Adrenal gland (tissue), 12 donors: ENCODE data around the gene CD44. TPM values are rescaled to one million over a fixed set of nuclear protein-coding genes. Genes with fewer than 3 reads are reported as not detected.

ENCODE experiments used
- DNase-seq, 7 donors: peaks; one replicate each; pipeline ENCODE4 v3.0.0-alpha.2; 2019 to 2020
- H3K27ac ChIP-seq, 5 donors: fragments of 200-600 bp; sonication (generic) in 4 of 5; 1 replicate in 3 of 5; 2 replicates in 2 of 5; pipeline versions ENCODE4 v1.5.1 to v1.8.0; 2016 to 2020; ENCODE audit warnings: mild to moderate bottlenecking in 1 of 5
- H3K27me3 ChIP-seq: fragments of 200-600 bp; 2 replicates; pipeline ENCODE4 v1.8.0; 2021
- H3K36me3 ChIP-seq, 2 donors: fragments of 200-600 bp; replicated peaks in 1 of 2; 1 replicate in 1 of 2; 2 replicates in 1 of 2; pipeline versions ENCODE4 v1.5.1 to v1.8.0; 2018 to 2022
- H3K4me1 ChIP-seq, 2 donors: fragments of 200-600 bp; replicated peaks in 1 of 2; 1 replicate in 1 of 2; 2 replicates in 1 of 2; pipeline versions ENCODE4 v1.5.1 to v1.8.0; 2018 to 2021
- H3K4me3 ChIP-seq, 4 donors: fragments of 200-600 bp; sonication (generic) in 3 of 4; one replicate each; pipeline ENCODE4 v1.5.1; 2016 to 2018
- H3K9me3 ChIP-seq, 3 donors: fragments of 200-600 bp; sonication (generic) in 1 of 3; replicated peaks in 1 of 3; 1 replicate in 2 of 3; 2 replicates in 1 of 3; pipeline versions ENCODE4 v1.5.1 to v1.8.0; 2016 to 2021
- POLR2A ChIP-seq, 2 donors: fragments of 450-650 bp; IDR thresholded peaks; one replicate each; pipeline ENCODE4 v1.6.1; 2017; ENCODE audit warnings: antibody characterized with exemption in 2 of 2, mild to moderate bottlenecking in 2 of 2, moderate library complexity in 1 of 2
- WGBS, 4 donors: extraction: QIAGEN DNeasy Blood & Tissue Kit in 2 of 4; methylation state at CpG; one replicate each; pipeline versions ENCODE4 v1.1.5 to v1.1.7; 2013 to 2017; 5-methylcytosine and 5-hydroxymethylcytosine counted together
- intact Hi-C, 2 donors: fragments of 100-400 bp; cut with DNase I; formaldehyde crosslinking; loops; one replicate each; pipeline versions ENCODE4 v1.14.1 to v1.15.0; 2022 to 2023
- polyA plus RNA-seq, 3 donors: library from polyadenylated mRNA; stranded (reverse); fragments of 200-250 nt in 2 of 3; fragments of 350-450 nt in 1 of 3; fragmentation: Illumina TruSeq in 1 of 3; extraction: RNeasy Lipid Tissue Mini Kit (QIAGEN cat#74804) in 1 of 3; gene quantifications; one replicate each; pipeline ENCODE4 v1.2.3, GENCODE V29; 2013 to 2014
- total RNA-seq, 9 donors: library from RNA; depleted of rRNA in 4 of 9; stranded (reverse); fragments of >200 nt in 4 of 9; fragments of 120-200 nt in 1 of 9; fragmentation: NEBNext Ultra II Directional in 1 of 9; extraction: Animal tissue kit (Norgen Biotek cat#: 25700) in 1 of 9; gene quantifications; one replicate each; pipeline versions ENCODE4 v1.1.0 to v1.2.4, GENCODE V29; 2013 to 2023
- TF ChIP-seq, protein P1 (sequence below), 6 experiments: fragments of 450-650 bp in 4 of 6; fragments of 200-600 bp in 2 of 6; sonication (generic) in 1 of 6; IDR thresholded peaks; 1 replicate in 5 of 6; 2 replicates in 1 of 6; pipeline versions ENCODE4 v1.5.1 to v1.8.0; 2016 to 2021; ENCODE audit warnings: antibody characterized with exemption in 6 of 6, mild to moderate bottlenecking in 2 of 6, moderate library complexity in 1 of 6
- donor health status: healthy with polysubstance abuse.
- donor health status: Bipolar disorder and iron deficiency.
- donor health status: DM: yes; HTN: yes; CAD: no.
- donor health status: DM: no; HTN: no; CAD: no.
- donor health status: DM: no; HTN: no; CAD: no.
- donor health status: DM: yes; HTN: yes; CAD: no.

The CD44 gene
- total and polyA plus RNA-seq, 12 donors, result 10.2 to 110 (median 77.5) TPM

DNA sequence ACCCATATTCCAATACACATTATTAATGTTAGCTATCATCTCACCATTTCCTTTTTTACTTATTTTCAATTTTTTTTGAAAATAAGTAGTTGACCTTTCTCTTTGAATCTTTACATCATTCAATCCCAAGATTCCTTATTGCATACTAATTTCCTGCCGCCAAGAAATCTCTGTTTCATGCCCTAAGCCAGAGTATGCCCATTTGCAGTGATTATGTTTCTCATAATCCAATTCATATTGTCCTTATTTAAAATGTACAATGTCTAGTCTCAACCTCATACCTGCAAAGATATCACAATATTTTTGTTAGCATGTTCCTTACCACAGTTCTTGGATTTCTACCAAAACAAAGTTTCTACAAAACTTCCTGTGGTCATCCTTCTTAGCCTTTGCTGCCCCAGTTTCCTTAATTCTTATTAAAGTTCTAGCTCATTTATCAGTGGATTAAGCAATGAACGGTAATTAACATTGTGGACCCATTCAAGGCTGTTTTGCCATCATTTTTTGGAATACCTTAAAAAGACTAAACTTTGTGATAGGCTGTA, 75.3 kb downstream of the CD44 start:
- intact Hi-C loops, result no loop called here
- Histone ChIP-seq H3K27me3 (no peaks in the 10 kb centered on the region), H3K27ac (peak overlapping the region in 1 of 5 donors; percentile 65), H3K4me1 (peaks cover 0 to 31% of the 10 kb centered on the region in 2 donors), H3K9me3 (no peaks in the 10 kb centered on the region), H3K4me3 (no peak overlapping the region), H3K36me3 (no peaks in the 10 kb centered on the region)
- TF ChIP-seq, protein P1, sequence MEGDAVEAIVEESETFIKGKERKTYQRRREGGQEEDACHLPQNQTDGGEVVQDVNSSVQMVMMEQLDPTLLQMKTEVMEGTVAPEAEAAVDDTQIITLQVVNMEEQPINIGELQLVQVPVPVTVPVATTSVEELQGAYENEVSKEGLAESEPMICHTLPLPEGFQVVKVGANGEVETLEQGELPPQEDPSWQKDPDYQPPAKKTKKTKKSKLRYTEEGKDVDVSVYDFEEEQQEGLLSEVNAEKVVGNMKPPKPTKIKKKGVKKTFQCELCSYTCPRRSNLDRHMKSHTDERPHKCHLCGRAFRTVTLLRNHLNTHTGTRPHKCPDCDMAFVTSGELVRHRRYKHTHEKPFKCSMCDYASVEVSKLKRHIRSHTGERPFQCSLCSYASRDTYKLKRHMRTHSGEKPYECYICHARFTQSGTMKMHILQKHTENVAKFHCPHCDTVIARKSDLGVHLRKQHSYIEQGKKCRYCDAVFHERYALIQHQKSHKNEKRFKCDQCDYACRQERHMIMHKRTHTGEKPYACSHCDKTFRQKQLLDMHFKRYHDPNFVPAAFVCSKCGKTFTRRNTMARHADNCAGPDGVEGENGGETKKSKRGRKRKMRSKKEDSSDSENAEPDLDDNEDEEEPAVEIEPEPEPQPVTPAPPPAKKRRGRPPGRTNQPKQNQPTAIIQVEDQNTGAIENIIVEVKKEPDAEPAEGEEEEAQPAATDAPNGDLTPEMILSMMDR (IDR thresholded peaks at IDR 0.05), result no peak
- no peak for TF ChIP-seq POLR2A (IDR thresholded peaks at IDR 0.05)
- 52 to 66% (median 56%) methylated on average over 2 of the region's 2 CpGs for WGBS, 4 donors
- no peak for DNase-seq

DNA sequence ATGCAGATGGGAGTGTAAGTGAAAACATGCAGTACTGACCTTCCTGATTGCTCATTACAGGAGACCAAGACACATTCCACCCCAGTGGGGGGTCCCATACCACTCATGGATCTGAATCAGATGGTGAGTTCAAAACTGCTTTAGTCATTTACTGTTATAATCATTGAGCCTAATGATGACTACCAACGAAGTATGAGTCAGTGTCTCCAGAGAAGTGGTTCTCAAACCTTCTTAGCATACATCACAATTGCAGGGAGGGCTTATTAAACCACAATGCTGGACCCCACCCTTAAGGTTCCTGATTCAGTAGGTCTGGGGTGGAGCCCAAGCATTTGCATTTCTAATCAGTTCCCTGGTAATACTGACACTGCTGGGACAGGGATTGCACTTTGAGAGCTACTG, 75.8 kb downstream of the CD44 start:
- intact Hi-C loops, result no loop called here
- peaks cover 0 to 31% of the 10 kb centered on the region in 2 donors for H3K4me1 ChIP-seq

DNA sequence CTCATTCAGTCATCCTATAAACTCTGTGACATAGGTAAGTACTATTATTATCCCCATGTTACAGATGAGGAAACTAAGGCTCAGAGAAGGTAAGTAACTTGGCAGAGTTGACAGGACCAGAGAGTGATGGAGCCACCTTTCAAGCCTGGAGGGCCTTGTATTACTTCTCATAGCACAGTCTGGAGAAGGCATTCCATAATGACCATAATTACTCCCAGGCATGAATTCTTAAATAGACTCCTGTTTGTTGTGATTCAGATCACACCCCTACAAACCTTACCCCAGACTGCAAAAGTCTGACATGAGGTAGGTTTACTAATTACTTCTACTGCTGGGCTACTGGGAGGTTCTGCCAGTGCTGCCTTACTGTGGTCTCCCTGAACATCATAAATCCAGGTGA, 77.0 kb downstream of the CD44 start:
- TF ChIP-seq, protein P1 (IDR thresholded peaks at IDR 0.05), result no peak
- no peak for TF ChIP-seq POLR2A (IDR thresholded peaks at IDR 0.05)
- H3K27ac ChIP-seq, result no peak overlapping the region
- H3K36me3 ChIP-seq, result no peaks in the 10 kb centered on the region
- H3K27me3 ChIP-seq, result no peaks in the 10 kb centered on the region
- H3K4me1 ChIP-seq, result peaks cover 0 to 31% of the 10 kb centered on the region in 2 donors
- no peak overlapping the region for H3K4me3 ChIP-seq
- intact Hi-C loops, result no loop called here
- no peaks in the 10 kb centered on the region for H3K9me3 ChIP-seq
- DNase-seq, result no peak

More for the DNA sequence above, 75.8 kb downstream of the CD44 start:
- no peak overlapping the region for H3K4me3 ChIP-seq
- H3K36me3 ChIP-seq, result no peaks in the 10 kb centered on the region
- H3K27me3 ChIP-seq, result no peaks in the 10 kb centered on the region
- no peaks in the 10 kb centered on the region for H3K9me3 ChIP-seq
- no peak for TF ChIP-seq POLR2A (IDR thresholded peaks at IDR 0.05)
- TF ChIP-seq, protein P1 (IDR thresholded peaks at IDR 0.05), result no peak
- 20 to 59% (median 55%) methylated on average over 1 of the region's 1 CpG for WGBS, 4 donors
- H3K27ac ChIP-seq, result peak overlapping the region in 1 of 5 donors; percentile 65
- DNase-seq, result peak in 1 of 7 donors; percentile 23

DNA sequence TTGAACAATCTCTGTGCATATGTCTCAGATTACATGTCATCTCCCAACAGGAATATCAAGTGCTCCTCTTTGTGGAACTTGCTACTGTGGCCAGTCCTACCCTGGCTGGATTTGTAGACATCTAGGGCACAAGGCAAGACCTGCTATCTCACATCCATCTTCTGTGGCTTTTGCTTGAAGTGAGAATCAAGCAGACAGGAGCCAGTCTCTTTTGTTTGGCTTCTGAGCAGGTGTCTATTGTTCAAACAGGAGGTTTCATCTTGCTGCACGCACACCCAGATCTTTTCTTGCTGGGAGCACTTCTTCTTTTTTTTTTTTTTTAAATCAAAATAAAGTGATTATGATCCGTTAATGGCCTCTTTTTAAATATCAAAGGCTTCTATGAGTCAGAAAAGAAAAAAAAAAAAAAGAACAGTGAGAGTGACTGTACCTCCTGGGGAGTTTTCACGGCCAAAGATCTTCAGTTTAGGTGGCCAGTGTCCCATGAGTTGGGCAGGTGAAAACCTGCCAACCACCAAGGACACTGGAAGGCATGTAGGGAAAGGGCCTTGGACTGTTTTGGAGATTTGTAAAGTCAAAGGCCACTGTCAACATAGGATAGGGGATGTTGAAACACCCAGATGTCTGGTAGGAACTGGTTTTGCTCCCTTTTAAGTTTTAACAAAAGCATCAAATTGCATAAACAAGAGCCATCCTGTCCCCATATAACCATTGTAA, 78.1 kb downstream of the CD44 start:
- intact Hi-C loops, result no loop called here
- Histone ChIP-seq H3K27ac (peak overlapping the region in 1 of 5 donors; percentile 7), H3K4me1 (peaks cover 0 to 30% of the 10 kb centered on the region in 2 donors), H3K27me3 (no peaks in the 10 kb centered on the region), H3K36me3 (no peaks in the 10 kb centered on the region), H3K9me3 (no peaks in the 10 kb centered on the region), H3K4me3 (no peak overlapping the region)
- TF ChIP-seq, protein P1 (IDR thresholded peaks at IDR 0.05), result no peak
- no peak for TF ChIP-seq POLR2A (IDR thresholded peaks at IDR 0.05)
- DNase-seq, result peak in 6 of 7 donors; percentile 43 to 81 (median 48)
- WGBS, 4 donors, result 26 to 42% (median 40%) methylated on average over 3 of the region's 3 CpGs
